HepG2 (cell line): ENCODE results near the gene PRKCG. TPM values are rescaled to one million over a fixed set of nuclear protein-coding genes. Genes with fewer than 3 reads are reported as not detected.

ENCODE experiments used
- DNMT3B ChIP-seq: conservative IDR thresholded peaks from 2 replicates; pipeline ENCODE4 v1.6.1; 2016; ENCODE audit warnings: missing biosample characterization, control low read depth
- HNF4G ChIP-seq, 2 experiments: sonication (generic) in 1 of 2; formaldehyde crosslinking in 1 of 2; IDR thresholded peaks; 2 replicates each; pipeline versions ENCODE4 v1.4.0 to v1.6.1; 2011 to 2020; ENCODE audit warnings: borderline replicate concordance in 2 of 2, low read depth in 2 of 2, mild to moderate bottlenecking in 2 of 2, low read length in 1 of 2, missing genetic modification reagents in 1 of 2, moderate library complexity in 1 of 2
- IRF9 ChIP-seq: sonication (generic); formaldehyde crosslinking; IDR thresholded peaks from 2 replicates; pipeline ENCODE4 v1.8.0; 2022; ENCODE audit warnings: missing genetic modification reagents, mild to moderate bottlenecking, borderline replicate concordance
- JARID2 ChIP-seq: sonication (generic); formaldehyde crosslinking; IDR thresholded peaks from 2 replicates; pipeline ENCODE4 v1.8.1; 2023; ENCODE audit warnings: missing genetic modification reagents, inconsistent platforms; ENCODE audit not compliant: insufficient replicate concordance
- SAFB2 ChIP-seq: sonication (generic); formaldehyde crosslinking; IDR thresholded peaks from 2 replicates; pipeline ENCODE4 v1.5.1; 2020; ENCODE audit warnings: missing genetic modification reagents, low read depth, mild to moderate bottlenecking, borderline replicate concordance
- TEF ChIP-seq: sonication (generic); formaldehyde crosslinking; IDR thresholded peaks from 2 replicates; pipeline ENCODE4 v1.5.0; 2020; ENCODE audit warnings: missing genetic modification reagents
- ZBTB40 ChIP-seq, 2 experiments: fragments of 450-650 bp in 1 of 2; sonication (generic) in 1 of 2; formaldehyde crosslinking in 1 of 2; IDR thresholded peaks; 2 replicates each; pipeline versions ENCODE4 v1.6.1 to v1.8.0; 2016 to 2022; ENCODE audit warnings: antibody characterized with exemption in 1 of 2, mild to moderate bottlenecking in 1 of 2, missing genetic modification reagents in 1 of 2
- ZNF441 ChIP-seq: sonication (generic); formaldehyde crosslinking; IDR thresholded peaks from 2 replicates; pipeline ENCODE4 v1.7.0; 2021; ENCODE audit warnings: missing genetic modification reagents, borderline replicate concordance
- ZNF512B ChIP-seq: sonication (generic); formaldehyde crosslinking; IDR thresholded peaks from 2 replicates; pipeline ENCODE4 v1.5.1; 2020; ENCODE audit warnings: missing genetic modification reagents, mild to moderate bottlenecking, borderline replicate concordance
- ZNF737 ChIP-seq: sonication (generic); formaldehyde crosslinking; IDR thresholded peaks from 2 replicates; pipeline ENCODE4 v1.5.0; 2020; ENCODE audit warnings: missing genetic modification reagents, mild to moderate bottlenecking, borderline replicate concordance
- ZNF839 ChIP-seq: sonication (generic); formaldehyde crosslinking; IDR thresholded peaks from 2 replicates; pipeline ENCODE4 v1.4.0; 2020; ENCODE audit warnings: missing genetic modification reagents, mild to moderate bottlenecking, borderline replicate concordance
- polyA plus RNA-seq, 8 experiments: library from polyadenylated mRNA; depleted of rRNA in 3 of 8; stranded (reverse) in 7 of 8; unstranded in 1 of 8; fragments of >200 nt; fragmentation: Illumina TruSeq in 4 of 8; extraction: Trizol in 4 of 8; gene quantifications; 2 replicates each; pipeline versions ENCODE4 v1.2.1 to v1.2.3, GENCODE V29; 2011 to 2016; ENCODE audit warnings: low read depth in 4 of 8, missing spikeins in 1 of 8, mixed read lengths in 1 of 8; ENCODE audit not compliant: insufficient read depth in 1 of 8
- total RNA-seq, 5 experiments: library from RNA; depleted of rRNA; stranded (reverse); fragments of >200 nt; fragmentation: Illumina TruSeq; extraction: Trizol; gene quantifications; 2 replicates each; pipeline ENCODE4 v1.2.3, GENCODE V29; 2016; ENCODE audit warnings: low read depth in 1 of 5

PRKCG gene
- total and polyA plus RNA-seq, 2 of the 13 experiments (the other 11 are each of a cell fraction or from before 2014, with no cell fraction given): 0.02 to 0.03 TPM

GRCh38 chr19:53881482-53882390 is at the start of gene PRKCG (continued):
- TF ChIP-seq ZBTB40 (IDR thresholded peaks at IDR 0.05) (peak; percentile 21; the same call in 1 of the 2 replicates), ZBTB40 (CRISPR knock-in tag; IDR thresholded peaks at IDR 0.05) (peak; percentile 95; the same call in 1 of the 2 replicates), IRF9 (no peak), ZNF512B (CRISPR knock-in tag) (no peak), SAFB2 (CRISPR knock-in tag) (0 out of 2 replicates have a peak, but pooled peaks have one; percentile 48), HNF4G (IDR thresholded peaks at IDR 0.05; ENCODE audit: borderline replicate concordance, low read depth, low read length) (no peak), HNF4G (CRISPR knock-in tag; IDR thresholded peaks at IDR 0.05; ENCODE audit: borderline replicate concordance, low read depth) (no peak), TEF (CRISPR knock-in tag) (no peak), ZNF839 (no peak), ZNF441 (peak; percentile 54; the same call in 1 of the 2 replicates), DNMT3B (no peak), ZNF737 (CRISPR knock-in tag) (no peak), JARID2 (no peak)
